GM12878 (cell line): ENCODE results near the gene SV2B. TPM values are rescaled to one million over a fixed set of nuclear protein-coding genes. Genes with fewer than 3 reads are reported as not detected.

ENCODE experiments used
- ATAC-seq: fragments of 200-7000 bp; cut with Tn5 transposase; 3 replicates; pipeline ENCODE4 v1.9.1; 2020; ENCODE audit warnings: mild to moderate bottlenecking, moderate library complexity
- BruUV-seq: library from RNA; stranded (reverse); fragments of 400-500 nt; replicated peaks from 2 replicates; lab custom pipeline; 2021; lab: Mats Ljungman, UMichigan
- CTCF ChIA-PET: fragments of 300-600 bp; sonication (Branson Sonifier 250); formaldehyde crosslinking; extraction: SDS; loops from one replicate; lab custom pipeline; 2021; ENCODE audit warnings: inconsistent platforms; lab: Yijun Ruan, JAX
- POLR2A ChIA-PET: fragments of 350-600 bp; formaldehyde crosslinking; extraction: SDS; loops from one replicate; lab custom pipeline; 2021; ENCODE audit warnings: inconsistent platforms; lab: Charles Lee
- RAD21 ChIA-PET: fragments of 300-600 bp; sonication (Branson Sonifier 250); formaldehyde crosslinking; loops from one replicate; lab custom pipeline; 2023; ENCODE audit warnings: antibody characterized with exemption; ENCODE audit not compliant: unreplicated experiment; lab: Charles Lee
- SMC1A ChIA-PET: fragments of 300-600 bp; sonication (Branson Sonifier 250); formaldehyde crosslinking; loops from one replicate; lab custom pipeline; 2023; ENCODE audit not compliant: unreplicated experiment, uncharacterized antibody; lab: Charles Lee
- DNase-seq: peaks from one replicate; pipeline ENCODE4 v3.0.0-alpha.2; 2011; ENCODE audit warnings: low read depth, low spot score
- FAIRE-seq: peaks from 3 replicates; lab custom pipeline; 2011; peaks lifted over from hg19 to GRCh38; lab: Jason Lieb, UNC
- H2AFZ ChIP-seq: 2 replicates; pipeline ENCODE4 v1.6.0; 2011; ENCODE audit warnings: low read depth, low read length, control low read depth; ENCODE audit not compliant: control insufficient read depth
- H3K27ac ChIP-seq: 2 replicates; pipeline ENCODE4 v1.5.1; 2011; ENCODE audit warnings: control low read depth; ENCODE audit not compliant: control insufficient read depth, insufficient read depth
- H3K27me3 ChIP-seq, 2 experiments: replicated peaks in 1 of 2; 2 replicates each; pipeline versions ENCODE4 v1.6.0 to v1.6.1; 2011; ENCODE audit warnings: low read length in 1 of 2; ENCODE audit not compliant: control insufficient read depth in 2 of 2, insufficient read depth in 2 of 2
- H3K36me3 ChIP-seq, 2 experiments: 2 replicates each; pipeline ENCODE4 v1.5.1; 2011; ENCODE audit warnings: low read length in 1 of 2; ENCODE audit not compliant: control insufficient read depth in 2 of 2, insufficient read depth in 2 of 2
- H3K4me1 ChIP-seq: 2 replicates; pipeline ENCODE4 v1.6.1; 2011; ENCODE audit warnings: mild to moderate bottlenecking, low read length, moderate library complexity, mixed read lengths; ENCODE audit not compliant: control insufficient read depth, insufficient read depth
- H3K4me2 ChIP-seq: 2 replicates; pipeline ENCODE4 v1.6.0; 2011; ENCODE audit warnings: control low read depth; ENCODE audit not compliant: control insufficient read depth, insufficient read depth
- H3K4me3 ChIP-seq: fragments of 200-600 bp; sonication (generic); 2 replicates; pipeline ENCODE4 v1.5.1; 2016
- H3K79me2 ChIP-seq: 2 replicates; pipeline ENCODE4 v1.6.0; 2011; ENCODE audit warnings: low read length; ENCODE audit not compliant: control insufficient read depth, insufficient read depth
- H3K9ac ChIP-seq: 2 replicates; pipeline ENCODE4 v1.8.0; 2011; ENCODE audit warnings: low read length, control low read depth, mixed read lengths; ENCODE audit not compliant: control insufficient read depth, insufficient read depth
- H3K9me3 ChIP-seq: replicated peaks from 3 replicates; pipeline ENCODE4 v1.5.1; 2011; ENCODE audit warnings: mild to moderate bottlenecking, low read length; ENCODE audit not compliant: control insufficient read depth, insufficient read depth
- H4K20me1 ChIP-seq: 2 replicates; pipeline ENCODE4 v1.6.0; 2011; ENCODE audit not compliant: control insufficient read depth, insufficient read depth
- FOXK2 ChIP-seq: fragments of 450-650 bp; IDR thresholded peaks from 2 replicates; pipeline ENCODE4 v1.6.1; 2017; ENCODE audit warnings: mild to moderate bottlenecking, moderate library complexity
- FOXM1 ChIP-seq: IDR thresholded peaks from 2 replicates; pipeline ENCODE4 v1.6.1; 2012; ENCODE audit warnings: low read depth, mild to moderate bottlenecking, inconsistent platforms, low read length, moderate library complexity
- JUNB ChIP-seq: IDR thresholded peaks from 2 replicates; pipeline ENCODE4 v1.6.1; 2016; ENCODE audit warnings: antibody characterized with exemption, mild to moderate bottlenecking
- MYC ChIP-seq: IDR thresholded peaks from 2 replicates; pipeline ENCODE4 v1.6.1; 2011; ENCODE audit warnings: mild to moderate bottlenecking, low read length, moderate library complexity, inconsistent platforms; ENCODE audit not compliant: insufficient read depth, insufficient replicate concordance, insufficient read length, severe bottlenecking
- RB1 ChIP-seq: fragments of 450-650 bp; formaldehyde crosslinking; IDR thresholded peaks from 2 replicates; pipeline ENCODE4 v1.6.1; 2017; ENCODE audit warnings: mild to moderate bottlenecking, borderline replicate concordance
- SMARCA5 ChIP-seq: fragments of 450-650 bp; IDR thresholded peaks from 2 replicates; pipeline ENCODE4 v1.6.1; 2017; ENCODE audit warnings: mild to moderate bottlenecking
- YY1 ChIP-seq: IDR thresholded peaks from 2 replicates; pipeline ENCODE4 v1.6.1; 2011; ENCODE audit warnings: low read depth, mild to moderate bottlenecking, low read length
- WGBS: methylation state at CpG from one replicate; pipeline ENCODE4 v1.1.6; 2016; ENCODE audit warnings: low lambda C conversion rate; ENCODE audit not compliant: insufficient replicate concordance, insufficient coverage; ENCODE audit errors: missing lambda C conversion rate; 5-methylcytosine and 5-hydroxymethylcytosine counted together
- in situ Hi-C: fragments of 300-500 bp; cut with MboI; formaldehyde crosslinking; loops from 9 replicates; pipeline ENCODE4 v1.14.3; 2018; ENCODE audit warnings: mixed read lengths
- intact Hi-C: fragments of 100-400 bp; cut with micrococcal nuclease; formaldehyde crosslinking; loops from one replicate; pipeline ENCODE4 v1.14.2; 2022; ENCODE audit not compliant: unreplicated experiment
- polyA plus RNA-seq, 11 experiments: library from polyadenylated mRNA; depleted of rRNA in 4 of 11; unstranded in 6 of 11; stranded (reverse) in 5 of 11; fragments of >200 nt; fragmentation: Nextera tagmentation in 4 of 11; fragmentation: Illumina TruSeq in 1 of 11; extraction: Ambion mirVana in 4 of 11; extraction: Trizol in 1 of 11; gene quantifications; 1 replicate in 1 of 11; 2 replicates in 10 of 11; pipeline versions ENCODE4 v1.2.1 to v1.2.3, GENCODE V29; 2011 to 2016; ENCODE audit warnings: inconsistent platforms in 2 of 11, missing spikeins in 2 of 11, low read depth in 1 of 11
- total RNA-seq, 4 experiments: library from RNA; depleted of rRNA in 3 of 4; stranded (reverse); fragments of >200 nt in 3 of 4; fragmentation: Illumina TruSeq in 1 of 4; extraction: Trizol in 1 of 4; gene quantifications; 2 replicates each; pipeline versions ENCODE4 v1.2.1 to v1.2.3, GENCODE V29; 2013 to 2021
- TF ChIP-seq, protein P1 (sequence below): IDR thresholded peaks from 2 replicates; pipeline ENCODE4 v1.6.1; 2011; ENCODE audit warnings: low read depth, mild to moderate bottlenecking, low read length, moderate library complexity, borderline replicate concordance; ENCODE audit errors: extremely low read depth
- TF ChIP-seq, protein P2 (sequence below): IDR thresholded peaks from 2 replicates; pipeline ENCODE4 v1.6.1; 2012; ENCODE audit warnings: low read length, inconsistent platforms
- TF ChIP-seq, protein P3 (sequence below): fragments of 450-650 bp; IDR thresholded peaks from 2 replicates; pipeline ENCODE4 v1.6.1; 2017; ENCODE audit warnings: mild to moderate bottlenecking, low read depth, inconsistent platforms; ENCODE audit not compliant: poor library complexity, severe bottlenecking
- TF ChIP-seq, protein P4 (sequence below): IDR thresholded peaks from 2 replicates; pipeline ENCODE4 v1.6.1; 2012; ENCODE audit warnings: low read depth, low read length, improper control_type of control experiment
- TF ChIP-seq, protein P5 (sequence below): fragments of 450-650 bp; formaldehyde crosslinking; IDR thresholded peaks from 2 replicates; pipeline ENCODE4 v1.5.0; 2022; ENCODE audit warnings: mild to moderate bottlenecking, missing genetic modification characterization

The SV2B gene
- total and polyA plus RNA-seq, 10 of the 15 experiments (the other 5 are each of a cell fraction or from before 2014, with no cell fraction given): 0.03 to 1.7 (median 1.3) TPM

DNA sequence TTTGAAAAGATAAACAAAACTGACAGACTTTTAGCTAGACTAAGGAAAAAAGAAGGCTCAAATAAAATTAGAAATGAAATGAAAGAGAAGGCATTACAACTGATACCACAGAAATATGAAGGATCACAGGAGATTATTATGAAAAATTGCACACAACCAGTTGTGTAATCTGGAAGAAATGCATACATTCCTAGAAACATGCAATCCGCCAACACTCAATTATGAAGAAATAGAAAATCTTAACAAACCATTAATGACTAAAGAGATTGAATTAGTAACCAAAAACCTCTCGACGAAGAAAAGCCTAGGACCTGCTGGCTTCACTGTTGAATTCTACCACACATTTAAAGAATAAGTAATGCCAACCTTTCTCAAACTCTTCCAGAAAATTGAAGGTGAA lies 149.5 kb downstream of the SV2B start:
- Histone ChIP-seq H2AFZ (no peak overlapping the region), H4K20me1 (no peaks in the 10 kb centered on the region), H3K36me3 (no peaks in the 10 kb centered on the region), H3K4me3 (no peak overlapping the region), H3K27me3 (no peaks in the 10 kb centered on the region), H3K9ac (no peak overlapping the region), H3K4me1 (no peaks in the 10 kb centered on the region), H3K4me2 (no peak overlapping the region), H3K9me3 (no peaks in the 10 kb centered on the region), H3K79me2 (no peaks in the 10 kb centered on the region), H3K27ac (no peak overlapping the region)
- BruUV-seq: no TSS peak
- CTCF ChIA-PET: no interaction called here
- POLR2A ChIA-PET: no interaction called here
- DNase-seq (no peak), ATAC-seq (no peak), FAIRE-seq (no peak)
- 16% methylated on average over 3 of the region's 3 CpGs for WGBS
- intact Hi-C loops (no loop called here), in situ Hi-C loops (loop anchor here (25.0 kb wide), 1 partner anchor 912 kb away; no protein-coding TSS in a partner anchor)
- RAD21 ChIA-PET: interaction anchor here (2.4 kb wide), 1 partner anchor 194 kb away, joined by 5 read pairs; no protein-coding TSS in a partner anchor
- SMC1A ChIA-PET: no interaction called here
- TF ChIP-seq JUNB (no peak), SMARCA5 (no peak), RB1 (no peak), YY1 (no peak), FOXK2 (no peak), MYC (no peak), FOXM1 (no peak)
- TF ChIP-seq, protein P1, sequence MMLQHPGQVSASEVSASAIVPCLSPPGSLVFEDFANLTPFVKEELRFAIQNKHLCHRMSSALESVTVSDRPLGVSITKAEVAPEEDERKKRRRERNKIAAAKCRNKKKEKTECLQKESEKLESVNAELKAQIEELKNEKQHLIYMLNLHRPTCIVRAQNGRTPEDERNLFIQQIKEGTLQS: no peak
- TF ChIP-seq, protein P2, sequence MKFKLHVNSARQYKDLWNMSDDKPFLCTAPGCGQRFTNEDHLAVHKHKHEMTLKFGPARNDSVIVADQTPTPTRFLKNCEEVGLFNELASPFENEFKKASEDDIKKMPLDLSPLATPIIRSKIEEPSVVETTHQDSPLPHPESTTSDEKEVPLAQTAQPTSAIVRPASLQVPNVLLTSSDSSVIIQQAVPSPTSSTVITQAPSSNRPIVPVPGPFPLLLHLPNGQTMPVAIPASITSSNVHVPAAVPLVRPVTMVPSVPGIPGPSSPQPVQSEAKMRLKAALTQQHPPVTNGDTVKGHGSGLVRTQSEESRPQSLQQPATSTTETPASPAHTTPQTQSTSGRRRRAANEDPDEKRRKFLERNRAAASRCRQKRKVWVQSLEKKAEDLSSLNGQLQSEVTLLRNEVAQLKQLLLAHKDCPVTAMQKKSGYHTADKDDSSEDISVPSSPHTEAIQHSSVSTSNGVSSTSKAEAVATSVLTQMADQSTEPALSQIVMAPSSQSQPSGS: no peak
- TF ChIP-seq, protein P3, sequence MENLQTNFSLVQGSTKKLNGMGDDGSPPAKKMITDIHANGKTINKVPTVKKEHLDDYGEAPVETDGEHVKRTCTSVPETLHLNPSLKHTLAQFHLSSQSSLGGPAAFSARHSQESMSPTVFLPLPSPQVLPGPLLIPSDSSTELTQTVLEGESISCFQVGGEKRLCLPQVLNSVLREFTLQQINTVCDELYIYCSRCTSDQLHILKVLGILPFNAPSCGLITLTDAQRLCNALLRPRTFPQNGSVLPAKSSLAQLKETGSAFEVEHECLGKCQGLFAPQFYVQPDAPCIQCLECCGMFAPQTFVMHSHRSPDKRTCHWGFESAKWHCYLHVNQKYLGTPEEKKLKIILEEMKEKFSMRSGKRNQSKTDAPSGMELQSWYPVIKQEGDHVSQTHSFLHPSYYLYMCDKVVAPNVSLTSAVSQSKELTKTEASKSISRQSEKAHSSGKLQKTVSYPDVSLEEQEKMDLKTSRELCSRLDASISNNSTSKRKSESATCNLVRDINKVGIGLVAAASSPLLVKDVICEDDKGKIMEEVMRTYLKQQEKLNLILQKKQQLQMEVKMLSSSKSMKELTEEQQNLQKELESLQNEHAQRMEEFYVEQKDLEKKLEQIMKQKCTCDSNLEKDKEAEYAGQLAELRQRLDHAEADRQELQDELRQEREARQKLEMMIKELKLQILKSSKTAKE: no peak
- TF ChIP-seq, protein P4, sequence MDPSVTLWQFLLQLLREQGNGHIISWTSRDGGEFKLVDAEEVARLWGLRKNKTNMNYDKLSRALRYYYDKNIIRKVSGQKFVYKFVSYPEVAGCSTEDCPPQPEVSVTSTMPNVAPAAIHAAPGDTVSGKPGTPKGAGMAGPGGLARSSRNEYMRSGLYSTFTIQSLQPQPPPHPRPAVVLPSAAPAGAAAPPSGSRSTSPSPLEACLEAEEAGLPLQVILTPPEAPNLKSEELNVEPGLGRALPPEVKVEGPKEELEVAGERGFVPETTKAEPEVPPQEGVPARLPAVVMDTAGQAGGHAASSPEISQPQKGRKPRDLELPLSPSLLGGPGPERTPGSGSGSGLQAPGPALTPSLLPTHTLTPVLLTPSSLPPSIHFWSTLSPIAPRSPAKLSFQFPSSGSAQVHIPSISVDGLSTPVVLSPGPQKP: no peak
- TF ChIP-seq, protein P5, sequence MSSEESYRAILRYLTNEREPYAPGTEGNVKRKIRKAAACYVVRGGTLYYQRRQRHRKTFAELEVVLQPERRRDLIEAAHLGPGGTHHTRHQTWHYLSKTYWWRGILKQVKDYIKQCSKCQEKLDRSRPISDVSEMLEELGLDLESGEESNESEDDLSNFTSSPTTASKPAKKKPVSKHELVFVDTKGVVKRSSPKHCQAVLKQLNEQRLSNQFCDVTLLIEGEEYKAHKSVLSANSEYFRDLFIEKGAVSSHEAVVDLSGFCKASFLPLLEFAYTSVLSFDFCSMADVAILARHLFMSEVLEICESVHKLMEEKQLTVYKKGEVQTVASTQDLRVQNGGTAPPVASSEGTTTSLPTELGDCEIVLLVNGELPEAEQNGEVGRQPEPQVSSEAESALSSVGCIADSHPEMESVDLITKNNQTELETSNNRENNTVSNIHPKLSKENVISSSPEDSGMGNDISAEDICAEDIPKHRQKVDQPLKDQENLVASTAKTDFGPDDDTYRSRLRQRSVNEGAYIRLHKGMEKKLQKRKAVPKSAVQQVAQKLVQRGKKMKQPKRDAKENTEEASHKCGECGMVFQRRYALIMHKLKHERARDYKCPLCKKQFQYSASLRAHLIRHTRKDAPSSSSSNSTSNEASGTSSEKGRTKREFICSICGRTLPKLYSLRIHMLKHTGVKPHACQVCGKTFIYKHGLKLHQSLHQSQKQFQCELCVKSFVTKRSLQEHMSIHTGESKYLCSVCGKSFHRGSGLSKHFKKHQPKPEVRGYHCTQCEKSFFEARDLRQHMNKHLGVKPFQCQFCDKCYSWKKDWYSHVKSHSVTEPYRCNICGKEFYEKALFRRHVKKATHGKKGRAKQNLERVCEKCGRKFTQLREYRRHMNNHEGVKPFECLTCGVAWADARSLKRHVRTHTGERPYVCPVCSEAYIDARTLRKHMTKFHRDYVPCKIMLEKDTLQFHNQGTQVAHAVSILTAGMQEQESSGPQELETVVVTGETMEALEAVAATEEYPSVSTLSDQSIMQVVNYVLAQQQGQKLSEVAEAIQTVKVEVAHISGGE (CRISPR knock-in tag): no peak
